ENCODE data around the gene TAS1R3.

- TF ChIP-seq SP1 (IDR thresholded peaks at IDR 0.05) (no peak), CTCF (IDR thresholded peaks at IDR 0.05; ENCODE audit: low read depth, low read length, missing input control) (no peak), HNF4A (conservative IDR thresholded peaks at IDR 0.05) (no peak), NR2F2 (IDR thresholded peaks at IDR 0.05) (no peak), REST (IDR thresholded peaks at IDR 0.05) (no peak), ZBTB33 (IDR thresholded peaks at IDR 0.05) (no peak), TAF1 (conservative IDR thresholded peaks at IDR 0.05) (no peak), GABPA (IDR thresholded peaks at IDR 0.05 in 1 of 2, conservative IDR thresholded peaks at IDR 0.05 in 1 of 2) (no peak), JUND (IDR thresholded peaks at IDR 0.05) (no peak), MAX (IDR thresholded peaks at IDR 0.05) (no peak), RAD21 (IDR thresholded peaks at IDR 0.05) (no peak), ATF3 (IDR thresholded peaks at IDR 0.05) (no peak), EGR1 (IDR thresholded peaks at IDR 0.05; ENCODE audit: low read depth in 2 of 2) (no peak)
Measured at GRCh38 chr1:1335283-1335682, 4.2 kb downstream of the TAS1R3 start.

Measured in liver (tissue), 3 donors.